GM12878 (cell line): ENCODE results near the gene GPC3.

Experiments
- CEBPB ChIP-seq, 2 experiments: fragments of 150-350 bp in 1 of 2; IDR thresholded peaks; 2 replicates each; pipeline ENCODE4 v1.6.1; 2012 to 2014; ENCODE audit warnings: low read depth in 2 of 2, low read length in 2 of 2, borderline replicate concordance in 1 of 2, inconsistent platforms in 1 of 2
- CTCF ChIP-seq, 3 experiments: IDR thresholded peaks in 2 of 3; conservative IDR thresholded peaks in 1 of 3; 2 replicates each; pipeline ENCODE4 v1.5.1; 2011; ENCODE audit warnings: low read depth in 3 of 3, low read length in 3 of 3, mild to moderate bottlenecking in 3 of 3, control low read depth in 2 of 3, moderate library complexity in 2 of 3, inconsistent platforms in 1 of 3, mixed read lengths in 1 of 3; ENCODE audit not compliant: control insufficient read depth in 2 of 3, insufficient read depth in 1 of 3; ENCODE audit errors: extremely low read depth in 1 of 3
- ELK1 ChIP-seq: IDR thresholded peaks from 2 replicates; pipeline ENCODE4 v1.6.1; 2012; ENCODE audit warnings: low read depth, low read length, improper control_type of control experiment
- PBX3 ChIP-seq: IDR thresholded peaks from 2 replicates; pipeline ENCODE4 v1.6.1; 2011; ENCODE audit warnings: mild to moderate bottlenecking, low read depth, low read length, moderate library complexity; ENCODE audit not compliant: insufficient replicate concordance
- POLR2A ChIP-seq: IDR thresholded peaks from 2 replicates; pipeline ENCODE4 v1.6.1; 2011; ENCODE audit warnings: low read depth, mild to moderate bottlenecking, low read length
- USF2 ChIP-seq: IDR thresholded peaks from 2 replicates; pipeline ENCODE4 v1.6.1; 2011; ENCODE audit warnings: low read depth, low read length, improper control_type of control experiment, borderline replicate concordance

- TF ChIP-seq ELK1 (no peak), USF2 (no peak), CTCF (IDR thresholded peaks at IDR 0.05 in 2 of 3, conservative IDR thresholded peaks at IDR 0.05 in 1 of 3; ENCODE audit: control insufficient read depth in 2 of 3, extremely low read depth in 1 of 3, insufficient read depth in 1 of 3, low read depth in 3 of 3, low read length in 3 of 3) (no peak), CEBPB (IDR thresholded peaks at IDR 0.05; ENCODE audit: borderline replicate concordance in 1 of 2, low read depth in 2 of 2, low read length in 2 of 2) (no peak), PBX3 (no peak), POLR2A (no peak)
These were observed 299.6 kb downstream of the GPC3 start for GRCh38 chrX:133685822-133686221.
